Measurements from ENCODE around the gene TUFT1.

DNA sequence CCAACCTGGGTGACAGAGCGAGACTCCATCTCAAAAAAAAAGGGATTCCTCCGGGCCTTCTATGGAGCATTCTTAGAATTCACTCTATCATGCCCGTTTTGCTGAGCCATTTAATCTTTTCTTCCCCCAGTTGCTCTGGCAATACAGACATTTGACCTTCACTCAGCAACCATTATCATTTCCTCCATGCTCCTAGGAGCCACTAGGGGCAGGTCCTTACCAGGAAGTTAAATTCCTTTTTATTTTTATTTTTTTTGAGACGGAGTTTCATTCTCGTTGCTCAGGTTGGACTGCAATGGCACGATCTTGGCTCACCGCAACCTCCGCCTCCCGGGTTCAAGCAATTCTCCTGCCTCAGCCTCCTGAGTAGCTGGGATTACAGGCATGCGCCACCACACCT lies 38.6 kb upstream of the TUFT1 start:
- TF ChIP-seq, protein P1, sequence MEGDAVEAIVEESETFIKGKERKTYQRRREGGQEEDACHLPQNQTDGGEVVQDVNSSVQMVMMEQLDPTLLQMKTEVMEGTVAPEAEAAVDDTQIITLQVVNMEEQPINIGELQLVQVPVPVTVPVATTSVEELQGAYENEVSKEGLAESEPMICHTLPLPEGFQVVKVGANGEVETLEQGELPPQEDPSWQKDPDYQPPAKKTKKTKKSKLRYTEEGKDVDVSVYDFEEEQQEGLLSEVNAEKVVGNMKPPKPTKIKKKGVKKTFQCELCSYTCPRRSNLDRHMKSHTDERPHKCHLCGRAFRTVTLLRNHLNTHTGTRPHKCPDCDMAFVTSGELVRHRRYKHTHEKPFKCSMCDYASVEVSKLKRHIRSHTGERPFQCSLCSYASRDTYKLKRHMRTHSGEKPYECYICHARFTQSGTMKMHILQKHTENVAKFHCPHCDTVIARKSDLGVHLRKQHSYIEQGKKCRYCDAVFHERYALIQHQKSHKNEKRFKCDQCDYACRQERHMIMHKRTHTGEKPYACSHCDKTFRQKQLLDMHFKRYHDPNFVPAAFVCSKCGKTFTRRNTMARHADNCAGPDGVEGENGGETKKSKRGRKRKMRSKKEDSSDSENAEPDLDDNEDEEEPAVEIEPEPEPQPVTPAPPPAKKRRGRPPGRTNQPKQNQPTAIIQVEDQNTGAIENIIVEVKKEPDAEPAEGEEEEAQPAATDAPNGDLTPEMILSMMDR (IDR thresholded peaks at IDR 0.05) = no peak
- no peak for TF ChIP-seq POLR2AphosphoS5 (IDR thresholded peaks at IDR 0.05)
